ENCODE measurements around the gene GAN.

DNA sequence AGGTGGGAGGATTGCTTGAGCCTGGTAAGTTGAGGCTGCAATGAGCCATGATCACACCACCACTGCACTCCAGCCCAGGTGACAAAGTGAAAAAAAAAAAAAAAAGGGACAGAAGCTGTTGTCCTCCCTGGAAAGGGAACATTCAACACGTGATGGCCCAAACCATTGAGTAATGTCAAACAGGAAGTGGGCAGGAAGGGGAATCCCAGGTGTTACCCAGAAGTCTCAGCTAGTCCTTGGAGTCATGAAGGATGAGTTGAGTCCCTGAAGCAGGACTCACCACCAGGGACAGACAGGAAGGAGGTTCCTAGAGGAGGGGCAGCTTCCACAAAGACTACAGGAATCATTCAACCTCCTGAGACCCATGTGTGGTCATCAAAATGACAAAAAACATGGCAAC, 110.0 kb downstream of the GAN start:
- TF ChIP-seq, protein P1, sequence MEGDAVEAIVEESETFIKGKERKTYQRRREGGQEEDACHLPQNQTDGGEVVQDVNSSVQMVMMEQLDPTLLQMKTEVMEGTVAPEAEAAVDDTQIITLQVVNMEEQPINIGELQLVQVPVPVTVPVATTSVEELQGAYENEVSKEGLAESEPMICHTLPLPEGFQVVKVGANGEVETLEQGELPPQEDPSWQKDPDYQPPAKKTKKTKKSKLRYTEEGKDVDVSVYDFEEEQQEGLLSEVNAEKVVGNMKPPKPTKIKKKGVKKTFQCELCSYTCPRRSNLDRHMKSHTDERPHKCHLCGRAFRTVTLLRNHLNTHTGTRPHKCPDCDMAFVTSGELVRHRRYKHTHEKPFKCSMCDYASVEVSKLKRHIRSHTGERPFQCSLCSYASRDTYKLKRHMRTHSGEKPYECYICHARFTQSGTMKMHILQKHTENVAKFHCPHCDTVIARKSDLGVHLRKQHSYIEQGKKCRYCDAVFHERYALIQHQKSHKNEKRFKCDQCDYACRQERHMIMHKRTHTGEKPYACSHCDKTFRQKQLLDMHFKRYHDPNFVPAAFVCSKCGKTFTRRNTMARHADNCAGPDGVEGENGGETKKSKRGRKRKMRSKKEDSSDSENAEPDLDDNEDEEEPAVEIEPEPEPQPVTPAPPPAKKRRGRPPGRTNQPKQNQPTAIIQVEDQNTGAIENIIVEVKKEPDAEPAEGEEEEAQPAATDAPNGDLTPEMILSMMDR (IDR thresholded peaks at IDR 0.05; ENCODE audit: insufficient read depth, low read length) = no peak
- TF ChIP-seq POLR2AphosphoS5 (IDR thresholded peaks at IDR 0.05; ENCODE audit: low read depth) (0 out of 2 replicates have a peak, but pooled peaks have one; percentile 35), SPI1 (IDR thresholded peaks at IDR 0.05; ENCODE audit: borderline replicate concordance, low read depth) (peak; percentile 29; the same call in 1 of the 2 replicates)
- TF ChIP-seq, protein P2, sequence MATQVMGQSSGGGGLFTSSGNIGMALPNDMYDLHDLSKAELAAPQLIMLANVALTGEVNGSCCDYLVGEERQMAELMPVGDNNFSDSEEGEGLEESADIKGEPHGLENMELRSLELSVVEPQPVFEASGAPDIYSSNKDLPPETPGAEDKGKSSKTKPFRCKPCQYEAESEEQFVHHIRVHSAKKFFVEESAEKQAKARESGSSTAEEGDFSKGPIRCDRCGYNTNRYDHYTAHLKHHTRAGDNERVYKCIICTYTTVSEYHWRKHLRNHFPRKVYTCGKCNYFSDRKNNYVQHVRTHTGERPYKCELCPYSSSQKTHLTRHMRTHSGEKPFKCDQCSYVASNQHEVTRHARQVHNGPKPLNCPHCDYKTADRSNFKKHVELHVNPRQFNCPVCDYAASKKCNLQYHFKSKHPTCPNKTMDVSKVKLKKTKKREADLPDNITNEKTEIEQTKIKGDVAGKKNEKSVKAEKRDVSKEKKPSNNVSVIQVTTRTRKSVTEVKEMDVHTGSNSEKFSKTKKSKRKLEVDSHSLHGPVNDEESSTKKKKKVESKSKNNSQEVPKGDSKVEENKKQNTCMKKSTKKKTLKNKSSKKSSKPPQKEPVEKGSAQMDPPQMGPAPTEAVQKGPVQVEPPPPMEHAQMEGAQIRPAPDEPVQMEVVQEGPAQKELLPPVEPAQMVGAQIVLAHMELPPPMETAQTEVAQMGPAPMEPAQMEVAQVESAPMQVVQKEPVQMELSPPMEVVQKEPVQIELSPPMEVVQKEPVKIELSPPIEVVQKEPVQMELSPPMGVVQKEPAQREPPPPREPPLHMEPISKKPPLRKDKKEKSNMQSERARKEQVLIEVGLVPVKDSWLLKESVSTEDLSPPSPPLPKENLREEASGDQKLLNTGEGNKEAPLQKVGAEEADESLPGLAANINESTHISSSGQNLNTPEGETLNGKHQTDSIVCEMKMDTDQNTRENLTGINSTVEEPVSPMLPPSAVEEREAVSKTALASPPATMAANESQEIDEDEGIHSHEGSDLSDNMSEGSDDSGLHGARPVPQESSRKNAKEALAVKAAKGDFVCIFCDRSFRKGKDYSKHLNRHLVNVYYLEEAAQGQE (IDR thresholded peaks at IDR 0.05; ENCODE audit: insufficient replicate concordance, low read depth) = no peak

Measured in HL-60 (cell line).